ENCODE data around the gene CEP170. TPM values are rescaled to one million over a fixed set of nuclear protein-coding genes. Genes with fewer than 3 reads are reported as not detected.
A peak's percentile ranks its signal among the peaks of the same experiment; 100 is the strongest.
"Not testable (repeated sequence)": the region's sequence is repeated elsewhere in the genome, so short reads cannot be mapped to it uniquely, and the experiment has no call there.

Gene CEP170
- total RNA-seq, 1 donor from 2014 or later, result 51.1 TPM

- H3K4me3 ChIP-seq (ENCODE audit: low read length in 3 of 3); H3K9me3 ChIP-seq (ENCODE audit: control insufficient read depth in 3 of 3, low read length in 3 of 3); H3K36me3 ChIP-seq (ENCODE audit: control insufficient read depth in 3 of 3, insufficient read depth in 3 of 3, low read length in 3 of 3); H3K9ac ChIP-seq (ENCODE audit: low read depth in 1 of 3, low read length in 3 of 3); H3K27me3 ChIP-seq (ENCODE audit: control insufficient read depth in 3 of 3, insufficient read depth in 3 of 3, low read length in 3 of 3); H3K27ac ChIP-seq (ENCODE audit: low read depth, low read length); H3K4me1 ChIP-seq (ENCODE audit: control insufficient read depth in 3 of 3, insufficient read depth in 3 of 3, low read length in 3 of 3): not testable (repeated sequence)
These were observed 150.0 kb downstream of the CEP170 start for GRCh38 chr1:243105104-243105503.

GRCh38 chr1:243104452-243104851 is 150.6 kb downstream of the CEP170 start:
- not testable (repeated sequence) for H3K4me1 ChIP-seq (ENCODE audit: control insufficient read depth in 3 of 3, insufficient read depth in 3 of 3, low read length in 3 of 3); H3K27ac ChIP-seq (ENCODE audit: low read depth, low read length); H3K9me3 ChIP-seq (ENCODE audit: control insufficient read depth in 3 of 3, low read length in 3 of 3)

GRCh38 chr1:243101551-243102050 is 153.5 kb downstream of the CEP170 start:
- H3K27ac ChIP-seq (ENCODE audit: low read depth, low read length); H3K27me3 ChIP-seq (ENCODE audit: control insufficient read depth in 3 of 3, insufficient read depth in 3 of 3, low read length in 3 of 3); H3K9ac ChIP-seq (ENCODE audit: low read depth in 1 of 3, low read length in 3 of 3); H3K36me3 ChIP-seq (ENCODE audit: control insufficient read depth in 3 of 3, insufficient read depth in 3 of 3, low read length in 3 of 3); H3K9me3 ChIP-seq (ENCODE audit: control insufficient read depth in 3 of 3, low read length in 3 of 3); H3K4me1 ChIP-seq (ENCODE audit: control insufficient read depth in 3 of 3, insufficient read depth in 3 of 3, low read length in 3 of 3): not testable (repeated sequence)
- peak overlapping the region in 1 of 3 donors; percentile 52 for H3K4me3 ChIP-seq (ENCODE audit: low read length in 3 of 3)

More at GRCh38 chr1:243104452-243104851, 150.6 kb downstream of the CEP170 start:
- H3K36me3 ChIP-seq (ENCODE audit: control insufficient read depth in 3 of 3, insufficient read depth in 3 of 3, low read length in 3 of 3); H3K9ac ChIP-seq (ENCODE audit: low read depth in 1 of 3, low read length in 3 of 3); H3K4me3 ChIP-seq (ENCODE audit: low read length in 3 of 3); H3K27me3 ChIP-seq (ENCODE audit: control insufficient read depth in 3 of 3, insufficient read depth in 3 of 3, low read length in 3 of 3): not testable (repeated sequence)

- H3K4me1 ChIP-seq (ENCODE audit: control insufficient read depth in 3 of 3, insufficient read depth in 3 of 3, low read length in 3 of 3); H3K9me3 ChIP-seq (ENCODE audit: control insufficient read depth in 3 of 3, low read length in 3 of 3); H3K27me3 ChIP-seq (ENCODE audit: control insufficient read depth in 3 of 3, insufficient read depth in 3 of 3, low read length in 3 of 3); H3K27ac ChIP-seq (ENCODE audit: low read depth, low read length); H3K4me3 ChIP-seq (ENCODE audit: low read length in 3 of 3); H3K9ac ChIP-seq (ENCODE audit: low read depth in 1 of 3, low read length in 3 of 3); H3K36me3 ChIP-seq (ENCODE audit: control insufficient read depth in 3 of 3, insufficient read depth in 3 of 3, low read length in 3 of 3): not testable (repeated sequence)
These were observed 167.7 kb downstream of the CEP170 start for GRCh38 chr1:243087368-243087767.

Small RNA genes lying within 50 kb of the gene (small RNA-seq; reads per million reads assigned to genes)
- gene RNU6-747P, result not detected

Other genes with a start within 250 kb of the CEP170 start
- gene SDCCAG8, start 760 bp upstream of the CEP170 start, total RNA-seq, result 71.5 TPM